Jurkat, Clone E6-1 (cell line): ENCODE measurements around the gene CNOT4.
"Not testable (repeated sequence)": the region's sequence is repeated elsewhere in the genome, so short reads cannot be mapped to it uniquely, and the experiment has no call there.

Experiments
- DNase-seq: peaks from one replicate; pipeline ENCODE4 v3.0.0-alpha.2; 2011; ENCODE audit warnings: low read depth, low spot score
- H3K4me3 ChIP-seq: 2 replicates; pipeline ENCODE4 v1.5.1; 2011; ENCODE audit warnings: mild to moderate bottlenecking, low read length, control low read depth, moderate library complexity

The CNOT4 gene

DNA sequence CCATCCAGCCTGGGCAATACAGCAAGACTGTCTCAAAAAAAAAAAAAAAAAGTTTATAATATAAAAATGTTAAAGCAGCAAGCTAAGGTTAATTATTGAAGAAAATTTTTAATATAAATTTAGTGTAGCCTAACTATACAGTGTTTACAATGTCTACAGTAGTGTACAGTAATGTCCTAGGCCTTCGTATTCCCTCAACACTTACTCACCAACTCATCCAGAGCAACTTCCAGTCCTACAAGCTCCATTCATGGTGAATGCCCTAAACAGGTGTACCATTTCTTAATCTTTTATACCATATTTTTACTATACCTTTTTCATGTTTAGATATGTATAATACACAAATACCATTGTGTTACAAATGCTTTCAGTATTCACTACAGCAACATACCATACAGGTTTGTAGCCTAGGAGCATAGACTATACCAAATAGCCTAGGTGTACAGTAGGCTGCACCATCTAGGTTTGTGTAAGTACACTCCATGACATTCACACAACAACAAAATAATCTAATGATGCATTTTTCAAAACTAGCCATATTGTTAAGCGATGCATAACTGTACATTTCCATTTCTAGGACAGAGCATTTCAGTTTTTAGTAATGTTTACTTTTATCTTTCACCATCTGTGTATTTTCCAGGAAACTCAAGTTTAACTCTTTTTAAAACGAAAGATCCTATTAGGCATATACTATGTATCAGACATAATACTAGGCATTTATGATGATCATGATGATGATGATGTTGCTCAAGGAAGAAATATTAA is 43.3 kb downstream of the CNOT4 start:
- DNase-seq = no peak
- no peak overlapping the region for H3K4me3 ChIP-seq

DNA sequence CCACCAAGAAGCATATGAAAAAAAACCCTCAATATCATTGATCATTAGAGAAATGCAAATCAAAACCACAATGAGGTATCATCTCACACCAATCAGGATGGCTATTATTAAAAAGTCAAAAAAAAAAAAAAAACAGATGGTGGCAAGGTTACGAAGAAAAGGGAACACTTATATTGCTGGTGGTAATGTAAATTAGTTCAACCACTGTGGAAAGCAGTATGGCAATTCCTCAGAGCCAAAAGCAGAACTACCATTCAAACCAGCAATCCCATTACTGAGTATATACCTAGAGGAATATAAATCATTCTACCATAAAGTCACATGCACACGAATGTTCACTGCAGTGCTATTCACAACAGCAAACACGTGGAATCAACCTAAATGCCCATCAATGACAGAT is 46.0 kb downstream of the CNOT4 start:
- DNase-seq = no peak
- no peak overlapping the region for H3K4me3 ChIP-seq

DNA sequence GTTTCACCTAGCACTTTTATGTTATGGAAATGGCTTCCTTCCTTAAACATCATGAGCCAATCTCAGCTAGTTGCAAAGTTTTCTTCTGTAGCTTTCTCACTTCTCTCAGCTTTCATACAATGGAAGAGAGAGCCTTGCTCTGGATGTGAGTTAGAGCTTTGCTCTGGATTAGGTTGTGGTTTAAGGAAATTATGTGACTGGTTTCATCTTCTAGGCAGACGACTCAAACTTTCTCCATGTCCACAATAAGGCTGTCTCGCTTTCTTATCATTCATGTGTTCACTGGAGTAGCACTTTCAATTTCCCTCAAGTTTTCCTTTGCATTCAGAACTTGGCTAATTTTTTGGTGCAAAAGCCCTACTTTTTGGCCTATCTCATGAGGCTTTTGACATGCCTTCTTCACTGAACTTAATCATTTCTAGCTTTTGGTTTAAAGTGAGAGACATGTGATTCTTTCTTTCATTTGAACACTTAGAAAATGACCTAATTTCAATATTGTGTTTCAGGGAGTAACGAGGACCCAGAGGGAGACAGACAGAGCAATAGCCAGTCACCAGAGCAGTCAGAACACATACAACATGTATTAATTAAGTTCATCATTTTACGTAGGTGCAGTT is 49.8 kb downstream of the CNOT4 start:
- no peak for DNase-seq
- H3K4me3 ChIP-seq = no peak overlapping the region

DNA sequence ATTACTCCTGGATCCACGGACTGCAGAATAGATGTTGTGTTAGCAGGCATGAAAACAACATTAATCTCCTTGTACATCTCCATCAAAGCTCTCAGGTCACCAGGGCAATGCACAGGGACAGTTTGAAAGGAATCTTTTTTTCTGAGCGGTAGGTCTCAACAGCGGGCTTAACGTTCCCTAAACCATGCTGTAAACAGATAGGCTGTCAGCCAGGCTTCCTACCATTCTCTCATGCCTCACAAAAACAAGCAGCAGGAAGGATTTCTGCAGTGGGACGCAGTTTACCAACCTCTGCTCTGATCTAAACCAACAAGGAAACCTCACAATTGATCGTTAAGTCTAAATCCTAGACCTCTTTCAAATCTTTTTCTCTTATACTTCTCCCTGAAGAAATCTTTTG is 50.8 kb downstream of the CNOT4 start:
- no peak for DNase-seq
- no peak overlapping the region for H3K4me3 ChIP-seq

DNA sequence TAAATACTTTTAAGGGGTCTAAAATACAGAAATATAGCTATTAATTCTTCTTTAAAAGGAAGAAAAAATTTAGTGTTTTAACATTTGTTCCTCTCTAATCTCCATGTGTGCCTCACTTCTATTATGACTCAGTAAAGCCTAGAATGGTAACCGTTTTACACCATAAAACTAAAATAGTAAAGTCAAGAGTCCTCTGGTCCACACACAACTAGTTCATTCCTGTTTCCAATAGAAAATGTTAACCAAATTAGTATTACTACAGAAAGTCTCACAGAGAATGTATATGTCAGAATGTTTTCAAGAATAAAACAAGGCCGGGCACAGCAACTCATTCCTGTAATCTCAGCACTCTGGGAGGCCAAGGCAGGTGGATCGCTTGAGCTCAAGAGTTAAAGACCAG is 55.8 kb downstream of the CNOT4 start:
- H3K4me3 ChIP-seq = no peak overlapping the region
- no peak for DNase-seq

DNA sequence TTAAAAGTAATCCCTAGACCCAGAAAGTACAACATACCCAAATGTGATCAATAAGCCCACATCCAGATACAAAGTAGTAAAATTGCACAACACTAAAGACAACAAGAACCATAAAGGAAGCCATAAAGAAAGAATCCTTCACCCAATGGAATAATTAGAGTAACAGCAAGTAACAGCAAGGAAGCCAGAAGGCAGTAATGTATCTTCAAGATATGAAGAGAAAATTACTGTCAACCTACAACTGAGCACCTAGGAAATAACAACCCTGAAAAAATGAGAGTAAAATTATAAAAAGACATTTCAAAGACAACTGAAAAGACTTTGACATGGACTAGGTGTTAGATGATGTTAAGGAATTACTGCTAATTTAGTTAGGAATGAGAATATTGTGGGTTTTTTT is 60.5 kb downstream of the CNOT4 start:
- no peak overlapping the region for H3K4me3 ChIP-seq
- no peak for DNase-seq

DNA sequence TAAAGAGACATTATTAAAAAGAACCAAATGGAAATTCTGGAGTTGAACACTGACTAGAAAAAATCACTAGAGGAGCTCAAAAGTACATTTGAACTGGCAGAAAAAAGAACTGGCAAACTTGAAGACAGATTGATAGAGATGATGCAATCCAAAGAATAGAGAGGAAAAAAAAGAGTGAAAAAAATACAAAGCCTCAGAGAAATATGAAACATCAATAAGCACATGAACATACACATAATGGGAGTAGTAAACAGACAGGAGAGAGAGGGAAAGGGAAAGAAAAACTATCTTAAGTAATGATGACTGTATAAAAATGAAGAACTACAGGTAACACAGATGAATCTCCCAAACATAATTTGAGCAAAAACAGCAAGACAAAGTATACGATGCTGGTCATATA is 61.1 kb downstream of the CNOT4 start:
- no peak for DNase-seq
- no peak overlapping the region for H3K4me3 ChIP-seq

DNA sequence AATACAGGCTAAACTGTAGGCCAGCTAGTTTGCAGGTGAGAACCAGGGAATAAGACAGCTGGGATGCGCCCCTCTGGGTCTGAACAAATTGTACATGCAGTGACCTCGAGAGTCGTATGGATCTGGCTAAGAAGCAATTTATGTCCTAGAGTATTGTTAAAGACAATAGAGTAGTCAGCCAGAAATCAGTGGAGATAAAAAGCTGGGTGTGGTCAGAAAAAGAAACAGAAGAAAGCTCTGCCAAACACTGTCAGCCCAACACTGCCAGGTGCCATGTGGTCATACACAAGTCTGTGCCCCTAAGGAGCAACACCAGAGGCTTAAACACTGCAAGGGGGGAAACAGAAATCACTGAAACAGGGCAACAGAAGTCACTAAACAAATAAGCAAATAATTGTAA is 62.2 kb downstream of the CNOT4 start:
- peak; percentile 4 for DNase-seq
- H3K4me3 ChIP-seq = no peak overlapping the region

DNA sequence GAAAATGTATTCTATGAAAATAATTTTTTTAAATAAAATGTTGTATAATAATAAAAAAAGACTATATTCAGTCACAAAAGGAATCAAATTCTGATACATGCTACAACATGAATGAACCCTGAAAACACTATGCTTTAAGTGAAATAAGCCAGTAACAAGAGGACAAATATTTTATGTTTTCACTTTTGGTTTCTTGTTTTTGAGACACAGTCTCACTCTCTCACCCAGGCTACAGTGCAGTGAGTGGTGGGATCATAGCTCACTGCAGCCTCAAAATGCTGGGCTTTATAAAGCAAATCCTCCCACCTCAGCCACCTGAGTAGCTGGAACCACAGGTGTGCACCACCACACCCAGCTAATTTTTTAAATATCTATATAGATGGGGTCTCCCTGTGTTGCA is 64.2 kb downstream of the CNOT4 start:
- no peak for DNase-seq
- no peak overlapping the region for H3K4me3 ChIP-seq

DNA sequence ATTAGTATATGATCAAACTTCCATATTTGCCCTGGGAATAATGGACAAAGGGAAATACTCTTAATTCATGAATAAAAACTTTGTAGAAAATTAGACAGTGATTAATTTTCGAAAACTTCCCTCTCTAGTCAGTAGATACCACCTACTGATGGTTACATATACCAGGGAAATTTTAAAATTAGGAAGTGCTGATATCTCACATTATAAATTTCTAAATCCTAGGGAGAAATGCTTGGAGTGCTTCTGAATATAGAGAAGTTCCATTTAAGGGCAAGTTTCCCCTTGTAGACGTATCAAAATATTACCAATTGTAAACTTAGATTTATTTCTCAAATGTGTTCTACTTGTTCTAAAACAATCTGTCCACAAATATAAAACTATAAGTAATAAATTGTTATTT is 64.6 kb downstream of the CNOT4 start:
- DNase-seq, H3K4me3 ChIP-seq: not testable (repeated sequence)

DNA sequence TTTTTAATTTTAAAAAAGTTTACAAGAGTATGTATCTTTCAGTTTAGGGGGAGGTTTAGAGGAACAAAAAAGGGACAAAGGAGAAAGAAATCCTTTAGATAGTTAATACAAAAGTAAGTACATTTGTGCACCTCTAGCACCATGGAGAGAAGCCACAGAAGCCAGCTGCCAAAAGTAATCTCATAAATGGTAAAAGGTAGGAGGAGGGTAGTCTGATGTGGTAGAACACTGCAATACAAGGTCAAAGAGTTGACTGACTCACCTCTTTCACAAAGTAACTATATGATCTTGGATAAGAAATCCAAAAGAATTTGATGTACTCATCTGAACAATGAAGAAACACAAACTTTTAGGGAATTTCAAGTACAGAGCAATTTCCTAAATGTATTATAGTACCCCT is 68.1 kb downstream of the CNOT4 start:
- peak; percentile 35 for DNase-seq
- H3K4me3 ChIP-seq = no peak overlapping the region

DNA sequence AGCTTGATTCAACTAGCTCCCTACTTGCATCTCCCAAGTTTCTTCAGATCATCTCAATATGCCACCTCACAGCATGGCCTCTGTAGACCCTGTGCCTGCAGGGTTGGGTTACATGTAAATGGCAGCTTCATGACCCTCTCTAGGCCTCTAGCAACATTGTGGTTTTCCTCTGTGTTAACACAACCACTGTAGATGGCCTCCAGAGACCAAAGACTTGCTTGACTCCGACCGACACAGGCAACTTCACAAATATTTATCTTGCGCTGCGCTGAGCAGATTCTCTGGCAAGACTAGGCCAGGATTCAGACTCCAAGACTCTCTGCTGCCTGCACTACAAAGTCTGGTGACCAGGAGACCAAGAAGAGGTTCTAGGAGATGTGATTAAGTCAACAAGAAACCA is 75.9 kb downstream of the CNOT4 start:
- DNase-seq = no peak
- H3K4me3 ChIP-seq = no peak overlapping the region

DNA sequence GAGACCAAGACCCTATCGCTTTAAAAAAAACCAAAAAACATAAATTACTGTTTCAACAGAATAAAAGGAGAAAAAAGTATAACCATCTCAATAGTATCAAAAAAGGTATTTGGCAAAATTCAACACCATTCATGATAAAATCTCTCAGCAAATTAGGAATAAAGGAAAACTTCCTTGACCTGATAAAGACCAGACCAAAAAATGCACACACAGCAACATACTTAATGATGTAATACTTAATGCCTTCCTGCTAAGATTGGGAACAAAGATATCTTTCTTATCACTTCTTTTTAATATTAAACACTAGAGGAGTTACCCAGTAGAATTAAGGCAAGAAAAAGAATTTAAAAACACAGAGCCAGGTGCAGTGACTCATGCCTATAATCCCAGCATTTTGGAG is 79.3 kb downstream of the CNOT4 start:
- H3K4me3 ChIP-seq = no peak overlapping the region
- no peak for DNase-seq

DNA sequence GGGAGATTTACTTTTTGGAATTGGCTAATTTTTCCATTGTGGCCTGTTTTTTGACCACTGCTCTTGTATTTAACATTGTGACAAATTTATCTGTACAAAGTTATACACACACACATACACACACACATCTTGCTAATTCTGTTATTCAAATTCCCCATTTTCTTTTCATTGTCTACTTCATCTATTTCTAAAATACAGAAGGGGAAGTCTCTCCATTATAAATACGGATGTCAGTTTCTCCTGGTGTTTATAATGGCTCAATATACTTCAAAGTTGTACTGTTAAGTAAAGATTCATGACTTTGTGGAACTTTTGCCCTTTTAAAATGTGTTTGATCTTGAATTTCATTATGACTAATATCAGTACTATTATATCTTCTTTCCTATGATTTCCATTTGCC is 81.0 kb downstream of the CNOT4 start:
- H3K4me3 ChIP-seq = no peak overlapping the region
- DNase-seq = no peak

DNA sequence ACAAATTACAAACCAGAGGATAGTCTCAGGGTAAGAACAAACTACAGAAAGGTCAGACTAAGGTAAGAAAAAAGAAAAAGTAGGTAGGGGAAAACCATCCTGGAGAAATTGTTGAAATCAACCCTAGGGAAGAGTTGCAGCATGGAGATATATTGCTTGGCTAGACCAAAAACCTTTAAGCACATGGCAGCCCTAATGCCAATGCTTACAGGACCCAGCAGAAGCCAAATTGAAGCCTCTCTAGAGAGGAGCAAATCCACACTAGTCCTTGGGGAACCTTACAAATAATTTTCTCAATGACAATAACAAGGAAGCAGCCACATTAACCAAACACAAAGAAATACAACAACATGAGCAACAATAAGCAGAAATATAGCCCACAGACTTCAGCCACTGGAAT is 81.9 kb downstream of the CNOT4 start:
- no peak overlapping the region for H3K4me3 ChIP-seq
- DNase-seq = no peak

DNA sequence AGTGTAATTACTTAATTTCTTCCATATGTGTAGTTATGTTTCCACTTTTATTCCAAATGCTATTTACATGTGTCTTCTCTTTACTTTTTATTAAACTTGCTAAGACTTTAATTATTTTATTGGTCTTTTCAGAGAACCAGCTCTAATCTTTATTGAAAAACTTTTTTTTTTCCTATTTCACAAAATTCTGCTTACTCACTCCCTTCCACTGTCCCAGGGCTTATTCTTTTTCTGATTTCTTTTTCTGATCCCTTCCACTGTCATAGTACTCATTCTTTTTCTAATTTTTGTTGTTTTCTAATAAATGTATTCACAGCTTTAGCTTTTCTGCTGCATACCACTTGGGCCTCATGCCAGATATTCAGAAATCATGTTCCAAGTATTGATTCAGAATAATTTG is 82.7 kb downstream of the CNOT4 start:
- H3K4me3 ChIP-seq = no peak overlapping the region
- DNase-seq = no peak

DNA sequence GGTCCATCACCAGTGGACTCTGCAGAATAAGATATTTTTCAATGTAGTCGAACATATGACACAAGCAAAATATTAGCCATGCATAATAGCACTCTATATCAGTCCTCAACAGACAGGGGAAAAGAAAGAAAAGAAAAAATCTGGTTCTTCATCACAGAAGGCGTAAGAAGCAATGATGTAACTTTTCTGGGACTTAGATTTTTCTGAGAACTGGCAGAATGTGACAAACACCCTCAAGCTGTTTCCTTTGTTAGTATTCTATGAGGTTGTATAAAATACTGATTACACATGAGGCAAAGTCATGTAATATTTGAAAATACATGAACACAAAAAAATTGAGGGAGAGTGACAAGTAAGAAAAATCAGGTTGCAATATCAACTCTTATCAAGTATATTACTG is 84.9 kb downstream of the CNOT4 start:
- no peak for DNase-seq
- H3K4me3 ChIP-seq = no peak overlapping the region

DNA sequence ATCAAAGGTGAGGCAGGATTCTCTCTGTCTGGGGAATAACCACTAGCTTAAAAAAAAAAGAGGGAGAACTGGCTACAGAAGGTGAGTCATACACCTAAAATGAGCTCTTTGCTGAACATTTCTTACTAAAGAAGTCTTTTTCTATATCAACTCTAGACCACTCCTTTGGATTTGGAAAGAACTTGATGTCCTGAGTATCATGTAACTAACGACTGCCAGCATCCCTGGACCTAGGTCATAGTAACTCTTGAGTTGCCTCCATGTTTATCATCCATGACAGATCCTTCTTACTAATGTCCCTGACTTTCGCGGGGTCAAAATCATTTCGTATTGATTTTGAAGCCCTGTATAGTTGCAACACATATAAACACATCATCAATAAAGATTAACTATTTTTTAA is 89.1 kb downstream of the CNOT4 start:
- DNase-seq = no peak

DNA sequence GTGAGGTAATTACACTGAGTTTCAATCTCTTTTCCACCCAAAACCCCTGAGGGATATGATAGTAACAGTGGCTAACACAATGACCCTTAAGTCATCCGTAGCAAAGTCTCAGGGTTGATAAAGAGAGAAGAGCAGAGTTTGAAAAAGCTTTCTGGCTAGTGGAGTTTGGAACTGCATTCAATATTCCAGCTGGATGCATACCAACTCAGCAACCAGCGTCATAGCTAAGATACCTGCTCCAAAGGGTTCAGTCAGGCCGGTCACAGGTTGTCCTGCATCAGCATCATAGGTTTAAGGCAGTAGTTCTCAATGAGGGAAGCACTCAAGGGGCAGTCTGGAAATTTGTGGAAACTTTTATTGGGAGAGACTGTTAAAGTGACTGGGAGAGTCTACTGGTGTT is 93.5 kb downstream of the CNOT4 start:
- H3K4me3 ChIP-seq = no peak overlapping the region
- no peak for DNase-seq

More for the DNA sequence above, 89.1 kb downstream of the CNOT4 start:
- no peak overlapping the region for H3K4me3 ChIP-seq

DNA sequence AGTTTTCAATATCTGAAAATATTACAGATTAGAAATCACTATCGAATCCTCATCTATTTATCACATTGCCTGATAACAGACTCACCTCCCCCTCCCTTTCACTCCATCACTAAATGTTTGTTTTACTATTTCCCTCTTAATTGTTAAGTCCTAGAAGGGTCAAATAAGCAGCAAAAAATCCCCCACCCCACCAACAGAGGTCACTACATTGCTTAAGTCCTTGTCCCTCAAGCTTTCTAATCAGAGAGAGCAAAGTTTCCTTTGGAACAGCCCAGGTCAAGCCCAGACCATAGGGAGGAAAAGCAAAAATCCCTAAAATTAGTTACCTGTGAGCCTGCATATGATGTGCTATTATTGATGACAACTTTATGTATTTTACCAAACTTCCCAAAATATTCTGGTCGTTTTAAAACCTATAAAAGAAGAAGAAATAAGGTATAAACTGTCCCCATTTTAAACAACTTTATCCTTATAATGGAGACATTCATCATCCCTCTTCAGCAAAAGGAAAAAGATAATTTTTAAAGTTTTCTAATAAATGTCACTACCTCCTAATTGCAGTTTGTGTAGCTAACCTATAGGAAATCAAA is 95.0 kb downstream of the CNOT4 start:
- H3K4me3 ChIP-seq = no peak overlapping the region
- DNase-seq = peak; percentile 47

DNA sequence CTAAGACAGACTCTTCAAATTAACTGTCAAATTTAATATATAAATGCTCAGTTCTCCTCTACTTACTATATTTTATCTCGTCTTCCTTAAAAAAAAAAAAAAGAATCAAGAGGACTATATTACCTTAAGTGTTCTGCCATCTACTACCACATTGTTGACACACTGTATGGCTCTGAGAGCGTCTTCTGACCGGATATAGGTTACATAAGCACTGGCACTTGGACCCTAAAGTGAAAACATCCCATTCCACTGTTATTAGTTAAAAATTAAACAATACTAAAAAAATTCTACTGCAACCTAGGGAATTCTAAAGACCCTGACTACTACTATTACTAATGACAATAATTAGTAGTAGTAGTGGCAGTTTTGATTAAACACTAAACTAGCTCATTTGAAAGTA is 95.7 kb downstream of the CNOT4 start:
- no peak overlapping the region for H3K4me3 ChIP-seq
- DNase-seq = no peak
